CD4-positive, alpha-beta memory T cell (primary cell): ENCODE results near the gene ZGPAT. TPM values are rescaled to one million over a fixed set of nuclear protein-coding genes. Genes with fewer than 3 reads are reported as not detected.
A peak's percentile ranks its signal among the peaks of the same experiment; 100 is the strongest.

Source experiments
- CTCF ChIA-PET: fragments of 350-600 bp; sonication (Branson Sonifier 250); formaldehyde crosslinking; loops from one replicate; lab custom pipeline; 2021; ENCODE audit warnings: inconsistent platforms; ENCODE audit not compliant: partially characterized antibody; lab: Charles Lee
- POLR2A ChIA-PET: fragments of 350-600 bp; sonication (Branson Sonifier 250); formaldehyde crosslinking; loops from one replicate; lab custom pipeline; 2021; ENCODE audit not compliant: partially characterized antibody; lab: Charles Lee
- DNase-seq, 5 donors: peaks; one replicate each; pipeline versions ENCODE4 v3.0.0 to v3.0.0-alpha.2; 2020 to 2022; ENCODE audit warnings: mixed read lengths in 1 of 5
- H3K27ac ChIP-seq: one replicate; pipeline ENCODE4 v1.7.0; 2013; ENCODE audit warnings: low read depth, low read length
- H3K27me3 ChIP-seq: 2 replicates; pipeline ENCODE4 v1.7.0; 2013; ENCODE audit warnings: mild to moderate bottlenecking, low read length, moderate library complexity; ENCODE audit not compliant: insufficient read depth
- H3K36me3 ChIP-seq: 2 replicates; pipeline ENCODE4 v1.7.0; 2013; ENCODE audit warnings: mild to moderate bottlenecking, low read length, moderate library complexity; ENCODE audit not compliant: insufficient read depth
- H3K4me1 ChIP-seq: 2 replicates; pipeline ENCODE4 v1.7.0; 2013; ENCODE audit warnings: mild to moderate bottlenecking, low read length, moderate library complexity; ENCODE audit not compliant: insufficient read depth
- H3K4me3 ChIP-seq, 2 donors: one replicate each; pipeline ENCODE4 v1.7.0; 2013; ENCODE audit warnings: low read length in 2 of 2, mild to moderate bottlenecking in 1 of 2
- H3K9me3 ChIP-seq, 2 donors: one replicate each; pipeline ENCODE4 v1.7.0; 2013; ENCODE audit warnings: low read length in 2 of 2, control low read depth in 1 of 2; ENCODE audit not compliant: control insufficient read depth in 1 of 2
- H3K27ac Mint-ChIP-seq, 7 donors: one replicate each; pipeline ENCODE4 v1.8.0; 2020 to 2021; ENCODE audit warnings: mixed read lengths in 7 of 7, mild to moderate bottlenecking in 6 of 7, inconsistent platforms in 3 of 7, moderate library complexity in 3 of 7
- H3K27me3 Mint-ChIP-seq, 2 donors: one replicate each; pipeline ENCODE4 v1.8.0; 2020 to 2021; ENCODE audit warnings: mixed read lengths in 2 of 2
- H3K36me3 Mint-ChIP-seq, 2 donors: one replicate each; pipeline ENCODE4 v1.8.0; 2020 to 2021; ENCODE audit warnings: mixed read lengths in 2 of 2, inconsistent platforms in 1 of 2, mild to moderate bottlenecking in 1 of 2
- H3K4me1 Mint-ChIP-seq, 4 donors: one replicate each; pipeline ENCODE4 v1.8.0; 2020 to 2021; ENCODE audit warnings: mixed read lengths in 4 of 4, mild to moderate bottlenecking in 1 of 4
- H3K4me3 Mint-ChIP-seq, 8 donors: one replicate each; pipeline ENCODE4 v1.8.0; 2020 to 2021; ENCODE audit warnings: mixed read lengths in 8 of 8, mild to moderate bottlenecking in 7 of 8, moderate library complexity in 6 of 8, inconsistent platforms in 3 of 8
- H3K9me3 Mint-ChIP-seq, 8 donors: one replicate each; pipeline ENCODE4 v1.8.0; 2020 to 2021; ENCODE audit warnings: mixed read lengths in 8 of 8, mild to moderate bottlenecking in 5 of 8, inconsistent platforms in 3 of 8, moderate library complexity in 1 of 8
- intact Hi-C: fragments of 100-400 bp; cut with micrococcal nuclease; formaldehyde crosslinking; loops from one replicate; pipeline ENCODE4 v1.15.1; 2023
- polyA plus RNA-seq, 2 donors: library from polyadenylated mRNA; unstranded; fragments of 300-500 nt; fragmentation: Illumina TruSeq; gene quantifications; one replicate each; pipeline ENCODE4 v1.2.3, GENCODE V29; 2021
- total RNA-seq, 2 experiments: library from RNA; stranded (reverse); gene quantifications; one replicate each; pipeline ENCODE4 v1.2.3, GENCODE V29; 2021

ZGPAT gene
- total and polyA plus RNA-seq, 4 experiments from 2014 or later = 34.6 to 69.5 (median 53.5) TPM

GRCh38 chr20:63685269-63686026, 22.4 kb upstream of the ZGPAT start:
- Mint-ChIP-seq H3K27me3 (no peaks in the 10 kb centered on the region), H3K36me3 (no peaks in the 10 kb centered on the region), H3K4me3 (no peak overlapping the region), H3K4me1 (peaks cover 0 to 10% (median 4%) of the 10 kb centered on the region in 4 donors), H3K9me3 (no peaks in the 10 kb centered on the region), H3K27ac (no peak overlapping the region)
- Histone ChIP-seq H3K27ac (no peak overlapping the region), H3K4me1 (peaks cover 16% of the 10 kb centered on the region), H3K9me3 (no peaks in the 10 kb centered on the region), H3K4me3 (no peak overlapping the region), H3K27me3 (no peaks in the 10 kb centered on the region), H3K36me3 (no peaks in the 10 kb centered on the region)
- CTCF ChIA-PET = no interaction called here
- intact Hi-C loops = no loop called here
- POLR2A ChIA-PET = interaction anchor here (0.7 kb wide), 1 partner anchor 12 kb away, joined by 3 read pairs; no protein-coding TSS in a partner anchor
- no peak for DNase-seq

GRCh38 chr20:63686094-63686491, 21.7 kb upstream of the ZGPAT start:
- H3K36me3 ChIP-seq = no peaks in the 10 kb centered on the region
- no peaks in the 10 kb centered on the region for H3K9me3 ChIP-seq
- ChIA-PET CTCF (no interaction called here), POLR2A (interaction anchor here (1.1 to 1.5 kb wide), 3 partner anchors 28 to 149 kb away, joined by 3 to 4 read pairs (median 3); partner anchors contain the start of genes PTK6 and RTEL1)
- H3K27me3 Mint-ChIP-seq = no peaks in the 10 kb centered on the region
- intact Hi-C loops = no loop called here
- peaks cover 0 to 10% (median 4%) of the 10 kb centered on the region in 4 donors for H3K4me1 Mint-ChIP-seq
- no peak overlapping the region for H3K27ac ChIP-seq
- H3K27me3 ChIP-seq = no peaks in the 10 kb centered on the region
- H3K4me3 ChIP-seq = no peak overlapping the region
- no peaks in the 10 kb centered on the region for H3K36me3 Mint-ChIP-seq
- peaks cover 16% of the 10 kb centered on the region for H3K4me1 ChIP-seq
- no peak overlapping the region for H3K27ac Mint-ChIP-seq
- H3K9me3 Mint-ChIP-seq = no peaks in the 10 kb centered on the region
- no peak for DNase-seq
- no peak overlapping the region for H3K4me3 Mint-ChIP-seq

- Histone ChIP-seq H3K27ac (no peak overlapping the region), H3K36me3 (no peaks in the 10 kb centered on the region), H3K4me1 (peaks cover 16% of the 10 kb centered on the region), H3K9me3 (no peaks in the 10 kb centered on the region), H3K4me3 (no peak overlapping the region), H3K27me3 (no peaks in the 10 kb centered on the region)
- H3K4me1 Mint-ChIP-seq = peaks cover 1 to 10% (median 5%) of the 10 kb centered on the region in 4 donors
- no peaks in the 10 kb centered on the region for H3K27me3 Mint-ChIP-seq
- intact Hi-C loops = no loop called here
- H3K27ac Mint-ChIP-seq = no peak overlapping the region
- no peaks in the 10 kb centered on the region for H3K9me3 Mint-ChIP-seq
- DNase-seq = peak in 1 of 5 donors; percentile 15
- H3K36me3 Mint-ChIP-seq = no peaks in the 10 kb centered on the region
- ChIA-PET CTCF (no interaction called here), POLR2A (interaction anchor here (1.1 to 1.5 kb wide), 4 partner anchors 21 to 149 kb away, joined by 3 to 4 read pairs (median 3); partner anchors contain the start of genes ARFRP1, PTK6 and RTEL1)
- no peak overlapping the region for H3K4me3 Mint-ChIP-seq
Observed at GRCh38 chr20:63686492-63687321, 21.1 kb upstream of the ZGPAT start.

DNA sequence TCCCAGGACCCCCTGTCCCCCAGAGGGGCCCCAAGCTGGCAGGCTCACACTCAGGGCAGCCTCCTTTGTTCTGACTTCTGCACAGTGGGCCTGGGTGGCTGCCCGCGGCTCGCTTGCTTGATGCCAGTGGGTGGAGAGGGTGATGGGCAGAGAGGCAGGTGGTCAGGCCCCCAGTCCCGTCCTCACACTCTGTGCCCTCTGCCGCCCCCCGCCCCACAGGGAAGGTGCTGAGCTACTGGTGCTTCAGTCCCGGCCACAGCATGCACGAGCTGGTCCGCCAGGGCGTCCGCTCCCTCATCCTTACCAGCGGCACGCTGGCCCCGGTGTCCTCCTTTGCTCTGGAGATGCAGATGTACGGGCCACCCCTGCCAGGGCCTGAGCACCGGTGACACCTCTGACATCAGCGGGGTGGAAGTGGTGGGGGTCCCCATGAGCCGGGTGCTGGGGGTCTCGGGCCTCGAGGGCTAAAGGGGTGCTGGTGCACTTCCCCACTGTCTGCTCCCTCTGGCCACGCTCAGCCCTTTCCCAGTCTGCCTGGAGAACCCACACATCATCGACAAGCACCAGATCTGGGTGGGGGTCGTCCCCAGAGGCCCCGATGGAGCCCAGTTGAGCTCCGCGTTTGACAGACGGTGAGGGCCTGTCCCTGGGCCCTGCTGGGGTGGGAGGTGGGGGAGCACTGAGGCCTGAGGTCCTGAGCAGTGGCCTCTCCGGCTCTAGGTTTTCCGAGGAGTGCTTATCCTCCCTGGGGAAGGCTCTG, 20.2 kb upstream of the ZGPAT start:
- ChIA-PET POLR2A (interaction anchor here (1.0 to 2.4 kb wide), 6 partner anchors 15 to 150 kb away, joined by 3 to 5 read pairs (median 3); partner anchors contain the start of genes ARFRP1, LIME1, PTK6 and RTEL1), CTCF (no interaction called here)
- peaks cover 1 to 10% (median 5%) of the 10 kb centered on the region in 4 donors for H3K4me1 Mint-ChIP-seq
- Histone ChIP-seq H3K4me1 (peaks cover 16% of the 10 kb centered on the region), H3K27me3 (no peaks in the 10 kb centered on the region), H3K36me3 (no peaks in the 10 kb centered on the region), H3K9me3 (no peaks in the 10 kb centered on the region), H3K4me3 (no peak overlapping the region), H3K27ac (no peak overlapping the region)
- H3K36me3 Mint-ChIP-seq = peaks cover 0 to 2% of the 10 kb centered on the region in 2 donors
- no peak overlapping the region for H3K27ac Mint-ChIP-seq
- H3K4me3 Mint-ChIP-seq = no peak overlapping the region
- intact Hi-C loops = no loop called here
- no peaks in the 10 kb centered on the region for H3K27me3 Mint-ChIP-seq
- DNase-seq = peak in 1 of 5 donors; percentile 13
- no peaks in the 10 kb centered on the region for H3K9me3 Mint-ChIP-seq

DNA sequence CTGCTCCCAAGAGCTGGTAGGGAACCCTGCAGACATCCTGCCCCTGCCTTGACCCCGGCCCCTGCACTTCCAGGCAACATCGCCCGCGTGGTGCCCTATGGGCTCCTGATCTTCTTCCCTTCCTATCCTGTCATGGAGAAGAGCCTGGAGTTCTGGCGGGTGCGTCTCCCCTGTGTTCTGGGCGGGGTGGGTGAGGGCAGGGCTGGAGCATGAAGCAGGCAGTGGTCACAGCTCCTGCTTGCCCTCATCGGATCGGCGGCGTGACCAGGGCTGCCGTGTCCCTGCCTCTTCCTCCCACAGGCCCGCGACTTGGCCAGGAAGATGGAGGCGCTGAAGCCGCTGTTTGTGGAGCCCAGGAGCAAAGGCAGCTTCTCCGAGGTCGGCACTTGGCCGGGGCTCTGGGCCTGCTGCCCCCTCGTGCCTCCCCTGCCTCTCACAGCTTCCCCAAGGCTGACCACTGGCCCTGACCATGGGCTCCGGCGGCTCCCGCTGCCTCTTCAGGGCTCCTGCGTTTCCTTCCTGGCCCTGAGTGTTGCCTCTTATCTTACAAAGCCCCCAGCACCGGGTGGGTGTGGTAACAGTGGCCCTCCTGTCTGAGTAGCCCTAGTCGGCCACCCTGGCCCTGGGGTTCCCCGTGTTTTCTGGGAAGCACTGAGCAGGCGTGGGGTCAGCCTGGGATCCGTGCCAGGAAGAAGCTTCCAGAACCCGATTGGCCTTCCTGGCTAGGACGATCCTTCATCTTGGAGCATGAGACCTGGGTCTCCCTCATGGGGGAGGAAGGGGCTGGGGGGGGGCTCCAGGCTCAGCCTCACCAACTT, 19.4 kb upstream of the ZGPAT start:
- Mint-ChIP-seq H3K27ac (no peak overlapping the region), H3K4me3 (peak overlapping the region in 1 of 8 donors; percentile 41), H3K36me3 (peaks cover 0 to 2% of the 10 kb centered on the region in 2 donors), H3K9me3 (no peaks in the 10 kb centered on the region), H3K4me1 (peaks cover 1 to 10% (median 5%) of the 10 kb centered on the region in 4 donors), H3K27me3 (no peaks in the 10 kb centered on the region)
- intact Hi-C loops = no loop called here
- Histone ChIP-seq H3K27me3 (no peaks in the 10 kb centered on the region), H3K9me3 (no peaks in the 10 kb centered on the region), H3K4me3 (no peak overlapping the region), H3K36me3 (no peaks in the 10 kb centered on the region), H3K4me1 (peaks cover 16% of the 10 kb centered on the region), H3K27ac (no peak overlapping the region)
- ChIA-PET CTCF (no interaction called here), POLR2A (interaction anchor here (0.6 to 2.4 kb wide), 5 partner anchors 9 to 176 kb away, joined by 3 to 6 read pairs (median 3); partner anchors contain the start of genes ARFRP1, LIME1 and ZGPAT)
- no peak for DNase-seq
